Gastroesophageal sphincter (tissue), 3 donors: ENCODE results near the gene PARD3B.

ENCODE experiments used
- POLR2A ChIP-seq, 2 donors: fragments of 450-650 bp; IDR thresholded peaks; one replicate each; pipeline ENCODE4 v1.6.1; 2017; ENCODE audit warnings: antibody characterized with exemption in 2 of 2, mild to moderate bottlenecking in 2 of 2, moderate library complexity in 1 of 2
- POLR2AphosphoS5 ChIP-seq: sonication (generic); formaldehyde crosslinking; IDR thresholded peaks from one replicate; pipeline ENCODE4 v1.6.1; 2017; ENCODE audit warnings: antibody characterized with exemption
- TF ChIP-seq, protein P1 (sequence below), 4 experiments: fragments of 200-600 bp in 2 of 4; fragments of 450-650 bp in 2 of 4; sonication (generic) in 1 of 4; IDR thresholded peaks; one replicate each; pipeline ENCODE4 v1.5.1; 2017 to 2019; ENCODE audit warnings: antibody characterized with exemption in 4 of 4, mild to moderate bottlenecking in 2 of 4, moderate library complexity in 2 of 4

DNA sequence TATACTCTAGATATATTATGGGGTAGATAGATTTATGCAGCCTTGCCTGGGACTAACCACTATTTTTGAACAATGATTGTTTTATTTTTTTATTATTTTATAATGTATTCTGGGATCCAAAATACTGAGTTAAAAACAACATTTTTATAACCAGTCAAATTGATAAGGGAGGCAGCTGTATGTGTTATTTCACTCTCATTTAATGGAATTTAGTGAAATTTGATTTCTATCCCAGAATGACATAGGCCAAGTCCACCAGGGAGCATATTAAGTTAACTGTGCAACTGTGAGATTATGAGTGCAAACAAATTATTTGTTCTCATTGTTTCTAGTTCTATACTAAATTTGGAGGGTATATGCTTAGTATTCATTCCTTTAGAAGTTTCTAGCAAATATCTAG, 583.5 kb downstream of the PARD3B start:
- TF ChIP-seq, protein P1, sequence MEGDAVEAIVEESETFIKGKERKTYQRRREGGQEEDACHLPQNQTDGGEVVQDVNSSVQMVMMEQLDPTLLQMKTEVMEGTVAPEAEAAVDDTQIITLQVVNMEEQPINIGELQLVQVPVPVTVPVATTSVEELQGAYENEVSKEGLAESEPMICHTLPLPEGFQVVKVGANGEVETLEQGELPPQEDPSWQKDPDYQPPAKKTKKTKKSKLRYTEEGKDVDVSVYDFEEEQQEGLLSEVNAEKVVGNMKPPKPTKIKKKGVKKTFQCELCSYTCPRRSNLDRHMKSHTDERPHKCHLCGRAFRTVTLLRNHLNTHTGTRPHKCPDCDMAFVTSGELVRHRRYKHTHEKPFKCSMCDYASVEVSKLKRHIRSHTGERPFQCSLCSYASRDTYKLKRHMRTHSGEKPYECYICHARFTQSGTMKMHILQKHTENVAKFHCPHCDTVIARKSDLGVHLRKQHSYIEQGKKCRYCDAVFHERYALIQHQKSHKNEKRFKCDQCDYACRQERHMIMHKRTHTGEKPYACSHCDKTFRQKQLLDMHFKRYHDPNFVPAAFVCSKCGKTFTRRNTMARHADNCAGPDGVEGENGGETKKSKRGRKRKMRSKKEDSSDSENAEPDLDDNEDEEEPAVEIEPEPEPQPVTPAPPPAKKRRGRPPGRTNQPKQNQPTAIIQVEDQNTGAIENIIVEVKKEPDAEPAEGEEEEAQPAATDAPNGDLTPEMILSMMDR (IDR thresholded peaks at IDR 0.05), result no peak
- TF ChIP-seq POLR2A (IDR thresholded peaks at IDR 0.05) (no peak), POLR2AphosphoS5 (no peak)
